ENCODE results near the gene HOXB9.

HOXB9 gene

GRCh38 chr17:48594538-48595277, 31.4 kb downstream of the HOXB9 start:
- DNase-seq, result no peak

- DNase-seq, result peak; percentile 81
Measured at GRCh38 chr17:48593840-48594537, 32.2 kb downstream of the HOXB9 start.

- DNase-seq, result no peak
Measured at GRCh38 chr17:48593126-48593829, 32.9 kb downstream of the HOXB9 start, which contains the start of gene HOXB5. Gene HOXB5 (minus strand): TSS chr17:48593779. CDS start chr17:48593682, 97 bp downstream.

- DNase-seq, result no peak
Measured at GRCh38 chr17:48592577-48592976, 33.6 kb downstream of the HOXB9 start.

- no peak for DNase-seq
Measured at GRCh38 chr17:48592057-48592514, 34.1 kb downstream of the HOXB9 start.

- no peak for DNase-seq
Measured at GRCh38 chr17:48591255-48592056, 34.7 kb downstream of the HOXB9 start.

- no peak for DNase-seq
Measured at GRCh38 chr17:48590607-48591161, 35.5 kb downstream of the HOXB9 start.

- DNase-seq, result no peak
Measured at GRCh38 chr17:48589831-48590606, 36.1 kb downstream of the HOXB9 start, which contains the start of gene HOXB3. Gene HOXB3 (minus strand): TSS chr17:48590241. CDS start chr17:48552474, 37,767 bp downstream.

GRCh38 chr17:48589060-48589830, 36.9 kb downstream of the HOXB9 start:
- DNase-seq, result no peak

- DNase-seq, result no peak
Measured at GRCh38 chr17:48588528-48588927, 37.6 kb downstream of the HOXB9 start.

GRCh38 chr17:48588074-48588415, 38.1 kb downstream of the HOXB9 start:
- no peak for DNase-seq

- DNase-seq, result no peak
Measured at GRCh38 chr17:48587276-48588073, 38.7 kb downstream of the HOXB9 start.

GRCh38 chr17:48586355-48587258, 39.6 kb downstream of the HOXB9 start:
- DNase-seq, result no peak

GRCh38 chr17:48584223-48584741, 41.9 kb downstream of the HOXB9 start:
- no peak for DNase-seq

- no peak for DNase-seq
Measured at GRCh38 chr17:48583708-48584222, 42.4 kb downstream of the HOXB9 start.

- DNase-seq, result no peak
Measured at GRCh38 chr17:48582750-48583069, 43.4 kb downstream of the HOXB9 start.

GRCh38 chr17:48579760-48580554, 46.2 kb downstream of the HOXB9 start:
- no peak for DNase-seq

- DNase-seq, result no peak
Measured at GRCh38 chr17:48579471-48579759, 46.7 kb downstream of the HOXB9 start.

Data from CD4-positive, alpha-beta T cell treated with Interleukin-17A for 1 hour (primary cell).